A673 (cell line): ENCODE data around the gene SPIRE1. TPM values are rescaled to one million over a fixed set of nuclear protein-coding genes. Genes with fewer than 3 reads are reported as not detected.

Source experiments
- BruUV-seq: library from RNA; stranded (reverse); fragments of 400-500 nt; replicated peaks from 2 replicates; lab custom pipeline; 2021; lab: Mats Ljungman, UMichigan
- CTCF ChIA-PET: fragments of 300-600 bp; sonication (Branson Sonifier 250); formaldehyde crosslinking; loops from one replicate; lab custom pipeline; 2022; ENCODE audit warnings: antibody characterized with exemption; lab: Charles Lee
- POLR2A ChIA-PET: fragments of 300-600 bp; sonication (Branson Sonifier 250); formaldehyde crosslinking; loops from one replicate; lab custom pipeline; 2022; ENCODE audit warnings: antibody characterized with exemption; ENCODE audit not compliant: low non-redundant PET; lab: Charles Lee
- DNase-seq: peaks from one replicate; pipeline ENCODE4 v3.0.0-alpha.2; 2015; ENCODE audit warnings: low spot score
- H3K27ac ChIP-seq: fragments of 200-600 bp; sonication (generic); 2 replicates; pipeline ENCODE4 v1.5.1; 2016; ENCODE audit warnings: mixed run types, low read depth, mild to moderate bottlenecking, mixed read lengths, antibody characterized with exemption, low read length; ENCODE audit not compliant: poor library complexity, severe bottlenecking
- H3K27me3 ChIP-seq: fragments of 200-600 bp; sonication (generic); replicated peaks from 2 replicates; pipeline ENCODE4 v1.6.1; 2017; ENCODE audit warnings: mixed run types, low read depth, mild to moderate bottlenecking, mixed read lengths, antibody characterized with exemption, low read length; ENCODE audit not compliant: insufficient read depth, poor library complexity
- H3K36me3 ChIP-seq: fragments of 200-600 bp; sonication (generic); 2 replicates; pipeline ENCODE4 v1.6.1; 2016; ENCODE audit warnings: mixed run types, mild to moderate bottlenecking, mixed read lengths, antibody characterized with exemption, low read length; ENCODE audit not compliant: insufficient read depth, poor library complexity, severe bottlenecking
- H3K4me1 ChIP-seq: fragments of 200-600 bp; sonication (generic); 2 replicates; pipeline ENCODE4 v1.6.1; 2017; ENCODE audit warnings: mixed run types, mild to moderate bottlenecking, mixed read lengths, antibody characterized with exemption, low read length; ENCODE audit not compliant: insufficient read depth, poor library complexity, severe bottlenecking
- H3K4me3 ChIP-seq: fragments of 200-600 bp; sonication (generic); 2 replicates; pipeline ENCODE4 v1.5.1; 2016; ENCODE audit warnings: low read depth, mixed run types, mild to moderate bottlenecking, mixed read lengths, low read length; ENCODE audit not compliant: poor library complexity, severe bottlenecking
- H3K9me3 ChIP-seq: fragments of 200-600 bp; sonication (generic); 2 replicates; pipeline ENCODE4 v1.6.1; 2016; ENCODE audit warnings: mixed run types, low read depth, mild to moderate bottlenecking, mixed read lengths, antibody characterized with exemption, low read length; ENCODE audit not compliant: poor library complexity, severe bottlenecking
- CTCF ChIP-seq: fragments of 300-800, 200-600 bp; sonication (generic); conservative IDR thresholded peaks from 2 replicates; pipeline ENCODE4 v1.5.1; 2017; ENCODE audit warnings: low read depth, mild to moderate bottlenecking, antibody characterized with exemption, low read length, moderate library complexity, mixed read lengths
- EZH2 ChIP-seq: fragments of 200-600 bp; sonication (generic); IDR thresholded peaks from 2 replicates; pipeline ENCODE4 v1.6.1; 2017; ENCODE audit warnings: borderline replicate concordance, low read depth, mild to moderate bottlenecking, mixed read lengths, antibody characterized with exemption, low read length; ENCODE audit not compliant: poor library complexity, severe bottlenecking
- intact Hi-C: fragments of 100-400 bp; cut with micrococcal nuclease; formaldehyde crosslinking; loops from one replicate; pipeline ENCODE4 v1.10.0; 2022; ENCODE audit not compliant: unreplicated experiment
- total RNA-seq: library from RNA; stranded (reverse); gene quantifications from 2 replicates; pipeline ENCODE4 v1.2.3, GENCODE V29; 2021

SPIRE1 gene
- total RNA-seq, 1 experiment from 2014 or later = 18.1 TPM

- Histone ChIP-seq H3K27me3 (no peaks in the 10 kb centered on the region), H3K4me1 (no peaks in the 10 kb centered on the region), H3K9me3 (no peaks in the 10 kb centered on the region), H3K36me3 (no peaks in the 10 kb centered on the region), H3K27ac (no peak overlapping the region), H3K4me3 (no peak overlapping the region)
- BruUV-seq = no TSS peak
- no peak for DNase-seq
- TF ChIP-seq EZH2 (no peak), CTCF (no peak)
- intact Hi-C loops = no loop called here
- ChIA-PET CTCF (no interaction called here), POLR2A (no interaction called here)
Observed at GRCh38 chr18:12598181-12598930, 59.6 kb downstream of the SPIRE1 start.

GRCh38 chr18:12597760-12598159 lies 60.1 kb downstream of the SPIRE1 start:
- Histone ChIP-seq H3K27me3 (no peaks in the 10 kb centered on the region), H3K9me3 (no peaks in the 10 kb centered on the region), H3K27ac (no peak overlapping the region), H3K4me1 (no peaks in the 10 kb centered on the region), H3K4me3 (no peak overlapping the region), H3K36me3 (no peaks in the 10 kb centered on the region)
- BruUV-seq = no TSS peak
- intact Hi-C loops = no loop called here
- POLR2A ChIA-PET = no interaction called here
- CTCF ChIA-PET = no interaction called here
- TF ChIP-seq CTCF (no peak), EZH2 (no peak)
- DNase-seq = no peak

- Histone ChIP-seq H3K27me3 (no peaks in the 10 kb centered on the region), H3K9me3 (no peaks in the 10 kb centered on the region), H3K36me3 (no peaks in the 10 kb centered on the region), H3K27ac (no peak overlapping the region), H3K4me3 (no peak overlapping the region), H3K4me1 (no peaks in the 10 kb centered on the region)
- BruUV-seq = no TSS peak
- no peak for TF ChIP-seq CTCF
- TF ChIP-seq EZH2 = no peak
- ChIA-PET CTCF (no interaction called here), POLR2A (no interaction called here)
- intact Hi-C loops = no loop called here
- no peak for DNase-seq
Observed at GRCh38 chr18:12595571-12596255, 62.2 kb downstream of the SPIRE1 start.
